ENCODE data around the gene IL17RA.

- TF ChIP-seq CTCF (IDR thresholded peaks at IDR 0.05; ENCODE audit: poor library complexity, severe bottlenecking), result no peak
- TF ChIP-seq EP300 (conservative IDR thresholded peaks at IDR 0.05; ENCODE audit: poor library complexity, severe bottlenecking), result no peak
- TF ChIP-seq EZH2 (IDR thresholded peaks at IDR 0.05; ENCODE audit: borderline replicate concordance, insufficient read depth, low read length, poor library complexity, severe bottlenecking), result no peak
Measured at GRCh38 chr22:17138513-17138912, 53.7 kb downstream of the IL17RA start.
